T-helper 2 cell treated with Interferon-gamma antibody and Interleukin-4, amounts not matched to agents 5 μg/mL and 100 μg/mL, for 36 hours (primary cell): ENCODE data around the gene AUH.

ENCODE experiments used
- DNase-seq: peaks from one replicate; pipeline ENCODE4 v3.0.0; 2021; ENCODE audit warnings: low spot score
- H3K27ac Mint-ChIP-seq: one replicate; pipeline ENCODE4 v1.8.0; 2021; ENCODE audit warnings: mild to moderate bottlenecking, mixed read lengths
- H3K27me3 Mint-ChIP-seq: one replicate; pipeline ENCODE4 v1.8.0; 2021; ENCODE audit warnings: low read depth, mixed read lengths
- H3K36me3 Mint-ChIP-seq: one replicate; pipeline ENCODE4 v1.8.0; 2021; ENCODE audit warnings: low read depth, mixed read lengths
- H3K4me1 Mint-ChIP-seq: one replicate; pipeline ENCODE4 v1.8.0; 2021; ENCODE audit warnings: low read depth, mixed read lengths
- H3K4me3 Mint-ChIP-seq: one replicate; pipeline ENCODE4 v1.8.0; 2022; ENCODE audit warnings: mild to moderate bottlenecking, moderate library complexity, mixed read lengths
- H3K9me3 Mint-ChIP-seq: one replicate; pipeline ENCODE4 v1.8.0; 2021; ENCODE audit warnings: mixed read lengths

The AUH gene

GRCh38 chr9:91285729-91286353, 75.9 kb downstream of the AUH start:
- Mint-ChIP-seq H3K4me1 (peaks cover 7% of the 10 kb centered on the region), H3K27me3 (no peaks in the 10 kb centered on the region), H3K27ac (no peak overlapping the region), H3K36me3 (peaks cover 66% of the 10 kb centered on the region), H3K9me3 (peaks cover 4% of the 10 kb centered on the region), H3K4me3 (no peak overlapping the region)
- no peak for DNase-seq

- Mint-ChIP-seq H3K27me3 (no peaks in the 10 kb centered on the region), H3K36me3 (peaks cover 73% of the 10 kb centered on the region), H3K27ac (no peak overlapping the region)
These were observed 79.4 kb downstream of the AUH start for GRCh38 chr9:91282292-91282691.

GRCh38 chr9:91279296-91280204, 82.2 kb downstream of the AUH start:
- Mint-ChIP-seq H3K9me3 (peaks cover 4% of the 10 kb centered on the region), H3K27me3 (no peaks in the 10 kb centered on the region), H3K27ac (no peak overlapping the region), H3K4me1 (peaks cover 19% of the 10 kb centered on the region), H3K36me3 (peaks cover 52% of the 10 kb centered on the region), H3K4me3 (no peak overlapping the region)
- no peak for DNase-seq

More at GRCh38 chr9:91282292-91282691, 79.4 kb downstream of the AUH start:
- H3K4me3 Mint-ChIP-seq: no peak overlapping the region
- H3K4me1 Mint-ChIP-seq: peaks cover 6% of the 10 kb centered on the region
- no peak for DNase-seq
- H3K9me3 Mint-ChIP-seq: peaks cover 4% of the 10 kb centered on the region

DNA sequence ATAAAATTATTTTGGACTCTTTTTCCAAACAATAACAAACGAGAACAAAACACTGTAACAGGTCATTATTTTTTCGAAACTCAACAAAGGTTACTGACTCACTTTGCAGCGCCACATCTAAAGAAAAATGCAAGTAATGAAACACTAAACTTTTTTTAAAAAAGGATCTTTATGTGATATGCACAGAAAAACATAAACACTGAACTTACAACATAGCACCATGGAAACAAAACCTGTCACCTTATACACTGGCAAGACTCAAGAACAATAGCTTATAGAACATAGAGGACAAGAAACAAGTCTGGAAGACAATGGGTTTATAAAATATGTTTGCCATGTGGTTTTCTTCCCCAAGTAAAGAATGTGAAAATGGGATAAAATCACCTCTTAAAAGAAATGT, 85.2 kb downstream of the AUH start:
- Mint-ChIP-seq H3K27ac (no peak overlapping the region), H3K9me3 (no peaks in the 10 kb centered on the region), H3K4me1 (peaks cover 27% of the 10 kb centered on the region), H3K4me3 (no peak overlapping the region), H3K27me3 (no peaks in the 10 kb centered on the region), H3K36me3 (peaks cover 38% of the 10 kb centered on the region)
- DNase-seq: no peak

- Mint-ChIP-seq H3K4me1 (peaks cover 27% of the 10 kb centered on the region), H3K9me3 (no peaks in the 10 kb centered on the region), H3K27ac (no peak overlapping the region), H3K4me3 (no peak overlapping the region), H3K36me3 (peaks cover 30% of the 10 kb centered on the region), H3K27me3 (no peaks in the 10 kb centered on the region)
- no peak for DNase-seq
These were observed 86.1 kb downstream of the AUH start for GRCh38 chr9:91275655-91276054.

- H3K27ac Mint-ChIP-seq: peak overlapping the region; percentile 43
- DNase-seq: no peak
- peaks cover 26% of the 10 kb centered on the region for H3K36me3 Mint-ChIP-seq
- no peaks in the 10 kb centered on the region for H3K9me3 Mint-ChIP-seq
- peaks cover 27% of the 10 kb centered on the region for H3K4me1 Mint-ChIP-seq
- no peaks in the 10 kb centered on the region for H3K27me3 Mint-ChIP-seq
- no peak overlapping the region for H3K4me3 Mint-ChIP-seq
These were observed 86.7 kb downstream of the AUH start for GRCh38 chr9:91274949-91275492.

DNA sequence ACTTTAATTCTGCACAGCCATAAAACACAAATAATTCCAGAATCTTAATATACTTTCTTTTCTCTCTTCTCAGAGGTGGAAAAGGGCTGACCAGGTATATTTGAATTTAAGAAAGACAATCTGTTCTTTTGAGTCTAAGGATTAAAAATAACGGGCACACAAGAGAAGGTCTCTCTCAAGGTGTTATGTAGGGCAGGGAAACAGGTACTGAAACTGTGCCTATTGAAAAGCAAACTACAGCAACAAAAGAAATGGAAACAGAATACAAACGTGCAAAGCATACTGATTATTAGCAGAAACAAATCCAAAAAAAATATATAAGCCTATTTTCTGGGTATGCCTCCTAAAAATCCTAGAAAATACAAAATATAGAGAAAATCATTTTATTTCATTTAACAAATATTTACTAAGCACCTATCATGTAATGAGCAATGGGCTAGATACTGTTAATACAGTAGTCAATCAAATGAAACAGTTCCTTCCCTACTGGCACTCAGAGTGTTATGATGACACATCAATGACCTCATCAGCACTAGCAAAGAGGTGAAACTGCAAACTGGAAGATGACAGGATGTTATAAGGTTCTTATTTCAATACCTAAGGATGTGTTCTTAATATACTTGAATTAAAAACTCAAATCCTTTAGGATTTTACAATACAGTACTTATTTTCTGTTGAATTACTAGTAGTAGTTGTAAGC, 87.7 kb downstream of the AUH start:
- Mint-ChIP-seq H3K27me3 (no peaks in the 10 kb centered on the region), H3K27ac (peak overlapping the region; percentile 52), H3K4me3 (no peak overlapping the region), H3K36me3 (peaks cover 21% of the 10 kb centered on the region), H3K4me1 (peaks cover 27% of the 10 kb centered on the region), H3K9me3 (no peaks in the 10 kb centered on the region)
- no peak for DNase-seq

DNA sequence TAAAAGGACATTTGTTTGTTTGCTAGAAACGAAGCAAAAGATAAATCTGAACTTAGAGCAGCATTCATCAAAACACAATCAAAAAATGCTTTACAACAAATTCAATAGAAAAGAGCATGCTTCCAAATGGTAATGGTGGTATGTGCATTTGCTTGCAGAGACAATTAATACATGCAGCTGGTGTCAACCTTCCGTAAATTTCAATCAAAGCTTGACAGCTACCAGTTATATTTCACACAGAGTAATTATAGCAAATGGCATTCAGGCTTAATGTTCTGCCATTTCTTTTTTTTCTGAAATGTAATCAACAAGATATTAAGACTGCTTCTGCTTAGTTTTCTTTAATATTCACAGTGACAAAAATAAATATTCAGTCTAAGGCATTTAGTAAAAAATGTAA, 90.6 kb downstream of the AUH start:
- no peaks in the 10 kb centered on the region for H3K27me3 Mint-ChIP-seq
- no peak overlapping the region for H3K27ac Mint-ChIP-seq
- H3K4me1 Mint-ChIP-seq: peaks cover 21% of the 10 kb centered on the region
- DNase-seq: no peak
- no peaks in the 10 kb centered on the region for H3K9me3 Mint-ChIP-seq
- H3K4me3 Mint-ChIP-seq: no peak overlapping the region
- H3K36me3 Mint-ChIP-seq: peaks cover 23% of the 10 kb centered on the region

DNA sequence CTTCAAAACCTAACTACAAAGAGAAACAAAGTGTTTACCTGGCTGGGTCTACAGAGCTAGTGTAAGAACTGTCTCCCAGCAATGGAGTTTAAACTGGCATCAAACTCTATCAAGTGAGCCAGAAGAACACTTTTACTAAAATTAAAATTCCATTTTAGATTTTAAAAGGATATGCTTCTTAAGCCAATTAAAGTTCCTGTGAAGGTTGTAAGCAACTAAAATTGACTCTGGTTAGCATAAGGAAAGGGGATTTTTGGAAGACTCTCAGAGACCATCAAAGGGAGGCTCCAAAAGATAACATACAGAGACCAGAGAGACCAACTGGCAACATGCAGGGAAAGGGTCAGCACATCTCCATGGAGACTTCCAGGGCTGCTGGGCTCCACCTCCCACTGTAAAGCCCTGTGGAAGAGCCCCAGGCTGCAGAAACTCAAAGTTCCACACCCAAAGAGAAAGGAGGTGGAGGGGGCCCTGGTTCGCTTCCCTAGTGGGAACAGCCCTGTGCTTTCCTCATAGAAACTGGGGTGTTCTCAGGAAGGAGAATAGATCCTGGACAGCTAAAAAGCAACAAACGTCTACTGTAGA, 91.7 kb downstream of the AUH start:
- Mint-ChIP-seq H3K4me3 (no peak overlapping the region), H3K27me3 (no peaks in the 10 kb centered on the region), H3K36me3 (peaks cover 32% of the 10 kb centered on the region), H3K4me1 (peaks cover 13% of the 10 kb centered on the region), H3K27ac (no peak overlapping the region), H3K9me3 (peaks cover 5% of the 10 kb centered on the region)
- DNase-seq: no peak

DNA sequence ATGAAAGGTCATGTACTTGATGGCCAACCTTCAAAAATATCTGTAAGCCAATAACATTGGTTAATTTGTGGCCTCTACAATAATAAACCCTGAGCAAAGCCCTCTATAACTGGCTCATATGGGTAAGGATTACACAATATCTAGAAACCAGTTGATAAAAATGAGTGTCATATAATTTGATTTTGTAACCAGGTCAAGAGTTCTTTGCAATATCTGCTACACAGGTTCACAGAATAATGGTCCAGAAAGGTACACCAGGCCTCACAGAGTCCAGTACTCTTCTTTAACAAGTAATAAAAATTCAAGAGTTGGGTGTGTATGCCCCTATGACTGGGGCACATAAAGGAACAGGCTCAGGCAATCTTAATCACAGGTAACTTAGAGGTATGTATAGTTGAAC, 95.3 kb downstream of the AUH start:
- Mint-ChIP-seq H3K27me3 (no peaks in the 10 kb centered on the region), H3K4me3 (no peak overlapping the region), H3K27ac (no peak overlapping the region), H3K36me3 (peaks cover 53% of the 10 kb centered on the region), H3K4me1 (peaks cover 12% of the 10 kb centered on the region), H3K9me3 (peaks cover 24% of the 10 kb centered on the region)
- no peak for DNase-seq

DNA sequence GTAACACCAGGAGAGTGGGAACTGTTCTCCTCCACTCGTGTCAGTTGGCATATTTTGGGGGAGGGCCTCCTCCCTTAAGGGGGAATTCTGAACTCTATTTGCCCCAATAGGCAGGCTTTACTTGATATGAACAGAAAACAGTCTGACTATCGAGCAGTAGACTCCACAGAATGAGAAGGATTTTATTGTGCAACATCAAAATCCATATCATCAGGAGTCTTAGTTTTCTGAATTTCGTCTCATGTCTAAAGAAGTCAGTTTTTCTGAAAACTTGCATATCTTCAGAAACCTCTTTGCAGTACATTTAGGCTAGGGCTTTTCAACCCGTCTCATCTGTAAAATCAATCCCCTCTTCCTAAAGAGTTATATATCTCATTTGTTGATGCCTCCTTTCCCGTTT, 96.2 kb downstream of the AUH start:
- H3K27ac Mint-ChIP-seq: no peak overlapping the region
- no peaks in the 10 kb centered on the region for H3K27me3 Mint-ChIP-seq
- H3K4me3 Mint-ChIP-seq: no peak overlapping the region
- DNase-seq: no peak
- peaks cover 24% of the 10 kb centered on the region for H3K9me3 Mint-ChIP-seq
- peaks cover 14% of the 10 kb centered on the region for H3K4me1 Mint-ChIP-seq
- peaks cover 59% of the 10 kb centered on the region for H3K36me3 Mint-ChIP-seq

DNA sequence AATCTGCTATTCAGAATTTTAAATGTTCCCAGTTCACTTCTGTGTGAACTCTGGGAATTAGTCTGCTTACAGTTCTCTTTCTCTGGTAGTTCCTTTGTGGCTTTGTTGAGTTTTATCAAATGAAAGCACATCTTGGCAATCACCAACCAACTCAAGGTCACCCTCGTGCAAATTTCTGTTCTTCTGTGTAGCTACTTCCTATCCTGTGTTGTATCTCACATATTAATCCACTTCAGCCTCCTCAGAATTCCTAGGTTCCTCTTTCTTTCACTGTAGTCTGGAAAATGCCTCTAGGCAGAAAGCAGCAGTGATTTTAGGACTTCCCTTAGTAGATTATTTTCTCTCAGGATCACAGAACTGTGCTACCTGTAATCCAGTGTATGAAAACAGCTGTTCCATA, 100.3 kb downstream of the AUH start:
- Mint-ChIP-seq H3K9me3 (peaks cover 24% of the 10 kb centered on the region), H3K36me3 (peaks cover 62% of the 10 kb centered on the region), H3K4me1 (peaks cover 37% of the 10 kb centered on the region), H3K27ac (no peak overlapping the region), H3K4me3 (no peak overlapping the region), H3K27me3 (no peaks in the 10 kb centered on the region)
- DNase-seq: no peak

GRCh38 chr9:91259162-91259561, 102.6 kb downstream of the AUH start:
- peaks cover 54% of the 10 kb centered on the region for H3K4me1 Mint-ChIP-seq

More at GRCh38 chr9:91259162-91259561, 102.6 kb downstream of the AUH start:
- Mint-ChIP-seq H3K4me3 (no peak overlapping the region), H3K36me3 (peaks cover 45% of the 10 kb centered on the region), H3K27ac (no peak overlapping the region), H3K9me3 (peaks cover 11% of the 10 kb centered on the region), H3K27me3 (no peaks in the 10 kb centered on the region)
- no peak for DNase-seq
